Measurements from ENCODE around the gene NR0B2.

- TF ChIP-seq CTCF (IDR thresholded peaks at IDR 0.05; ENCODE audit: poor library complexity) (no peak), EZH2 (IDR thresholded peaks at IDR 0.05; ENCODE audit: borderline replicate concordance) (no peak), EZH2phosphoT487 (IDR thresholded peaks at IDR 0.05; ENCODE audit: low read depth, severe bottlenecking, unreplicated experiment) (no peak)
These were observed 1.5 kb upstream of the NR0B2 start for GRCh38 chr1:26915204-26915842.

Measured in hepatocyte (in vitro differentiated cells).